GM18508 (cell line): ENCODE data around the gene UPK3BL1.
"Not testable (repeated sequence)": the region's sequence is repeated elsewhere in the genome, so short reads cannot be mapped to it uniquely, and the experiment has no call there.

ENCODE experiments used
- ATAC-seq: cut with Tn5 transposase; IDR thresholded peaks from one replicate; pipeline ENCODE4 v1.9.1; 2021; ENCODE audit warnings: moderate number of reproducible peaks; ENCODE audit not compliant: insufficient read depth, unreplicated experiment

Gene UPK3BL1

DNA sequence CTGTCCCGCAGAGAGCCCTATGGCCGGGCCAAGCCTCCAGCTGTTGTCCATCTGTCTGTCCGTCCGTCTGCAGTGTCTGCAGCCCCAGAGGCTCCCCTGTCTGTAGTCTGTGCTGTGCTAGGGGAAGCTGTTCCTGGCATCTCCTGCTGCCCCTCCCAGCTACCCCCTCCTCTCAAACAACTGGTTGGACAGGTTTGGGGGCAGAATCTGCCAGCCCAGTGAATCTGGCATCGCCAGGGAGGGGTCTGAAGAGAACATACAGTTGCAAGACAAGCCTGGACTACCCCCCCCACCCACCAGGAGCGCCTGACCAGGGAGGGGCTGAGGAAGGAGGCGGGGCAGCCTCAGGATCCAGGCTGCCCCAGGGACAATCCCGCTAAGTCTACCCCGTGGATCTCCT lies at the start of gene UPK3BL1:
TSS of gene UPK3BL1 (minus strand) at position 101 of the 400 bp plus-strand sequence. CDS start at position 51, 50 bp downstream.
- ATAC-seq, result not testable (repeated sequence)

DNA sequence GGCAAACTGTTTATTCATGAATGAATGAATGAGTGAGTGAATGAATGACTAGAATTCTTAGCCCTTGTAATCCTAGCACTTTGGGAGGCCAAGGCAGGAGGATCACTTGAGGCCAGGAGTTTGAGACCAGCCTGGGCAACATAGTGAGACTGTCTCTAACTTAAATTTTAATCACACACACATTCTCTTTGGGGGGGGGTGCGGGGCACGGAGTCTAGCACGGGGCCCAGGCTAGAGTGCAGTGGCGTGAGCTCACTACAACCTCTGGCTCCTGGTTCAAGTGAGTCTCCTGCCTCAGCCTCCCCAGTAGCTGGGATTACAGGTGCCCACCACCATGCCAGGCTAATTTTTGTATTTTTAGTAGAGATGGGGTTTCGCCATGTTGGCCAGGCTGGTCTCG lies 48.0 kb upstream of the UPK3BL1 start:
- not testable (repeated sequence) for ATAC-seq

DNA sequence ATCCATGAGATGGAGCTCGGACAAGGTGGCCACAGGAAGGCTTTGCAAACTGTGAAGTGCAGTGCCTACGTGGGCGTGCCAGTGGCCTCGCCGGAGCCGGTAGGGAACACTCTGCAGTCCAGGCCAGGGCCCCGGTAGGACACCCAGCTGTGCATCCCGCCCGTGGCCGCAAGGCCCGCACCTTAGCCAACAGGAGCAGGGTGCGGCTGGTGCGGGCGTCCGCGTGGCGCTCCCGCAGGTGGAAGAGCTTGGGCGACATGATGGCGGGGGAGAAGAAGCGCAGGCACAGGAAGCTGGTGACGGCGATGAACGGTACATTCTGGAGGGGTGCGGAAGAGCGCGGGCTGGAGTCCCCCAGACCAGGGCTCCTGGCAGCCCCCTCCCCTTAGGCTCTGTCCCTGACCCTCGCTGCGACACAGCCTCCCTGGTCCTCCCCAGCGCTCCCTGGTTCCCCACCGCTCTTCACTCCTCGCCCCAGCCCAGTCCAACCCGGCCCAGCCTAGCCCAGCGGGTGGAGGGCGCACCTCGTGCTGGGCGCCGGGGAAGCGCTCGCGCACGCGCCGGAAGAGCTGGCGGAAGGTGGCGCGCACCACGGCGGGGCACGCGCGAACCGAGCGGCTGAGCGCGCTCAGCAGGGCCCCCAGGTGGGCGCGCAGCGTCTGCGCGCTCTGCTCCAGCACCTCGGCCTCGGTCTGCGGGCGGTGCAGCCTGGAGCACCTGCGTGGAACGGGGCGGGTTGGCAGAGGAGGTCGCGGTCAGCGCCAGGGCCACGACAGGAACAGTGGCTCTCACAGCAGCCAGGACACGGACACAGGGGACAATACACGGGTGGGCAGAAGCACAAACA lies 47.1 kb upstream of the UPK3BL1 start:
- not testable (repeated sequence) for ATAC-seq

GRCh38 chr7:102688299-102689036 lies 45.9 kb upstream of the UPK3BL1 start:
- not testable (repeated sequence) for ATAC-seq

GRCh38 chr7:102682560-102682959 lies 40.0 kb upstream of the UPK3BL1 start:
- ATAC-seq, result not testable (repeated sequence)

GRCh38 chr7:102680780-102681179 lies 38.2 kb upstream of the UPK3BL1 start:
- not testable (repeated sequence) for ATAC-seq

GRCh38 chr7:102675545-102675944 lies 33.0 kb upstream of the UPK3BL1 start:
- ATAC-seq, result not testable (repeated sequence)

- not testable (repeated sequence) for ATAC-seq
Measured at GRCh38 chr7:102673447-102674067, 31.0 kb upstream of the UPK3BL1 start.

DNA sequence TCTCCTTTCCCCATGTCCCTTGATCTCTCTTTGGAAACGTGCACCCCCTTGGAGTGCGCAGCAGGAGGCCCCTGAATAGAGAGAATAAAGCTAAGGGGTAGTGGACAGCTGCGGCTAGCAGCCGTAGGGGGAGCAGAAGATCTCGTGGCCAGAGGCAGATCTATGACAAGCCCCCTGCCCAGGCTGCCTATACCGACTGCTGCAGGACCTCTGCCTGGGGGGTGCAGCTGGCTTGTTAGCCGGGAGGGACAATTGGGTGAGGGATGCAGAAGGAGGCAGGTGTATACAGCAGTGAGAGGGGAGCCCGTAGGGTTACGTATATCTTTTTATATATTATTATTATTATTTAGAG lies 29.3 kb upstream of the UPK3BL1 start:
- not testable (repeated sequence) for ATAC-seq

GRCh38 chr7:102671166-102671955 lies 28.8 kb upstream of the UPK3BL1 start, which contains the start of gene POLR2J2:
Gene POLR2J2 (minus strand): TSS chr7:102671663. CDS start chr7:102671601, 62 bp downstream.
- not testable (repeated sequence) for ATAC-seq

- ATAC-seq, result not testable (repeated sequence)
Measured at GRCh38 chr7:102667523-102667922, 24.9 kb upstream of the UPK3BL1 start.

DNA sequence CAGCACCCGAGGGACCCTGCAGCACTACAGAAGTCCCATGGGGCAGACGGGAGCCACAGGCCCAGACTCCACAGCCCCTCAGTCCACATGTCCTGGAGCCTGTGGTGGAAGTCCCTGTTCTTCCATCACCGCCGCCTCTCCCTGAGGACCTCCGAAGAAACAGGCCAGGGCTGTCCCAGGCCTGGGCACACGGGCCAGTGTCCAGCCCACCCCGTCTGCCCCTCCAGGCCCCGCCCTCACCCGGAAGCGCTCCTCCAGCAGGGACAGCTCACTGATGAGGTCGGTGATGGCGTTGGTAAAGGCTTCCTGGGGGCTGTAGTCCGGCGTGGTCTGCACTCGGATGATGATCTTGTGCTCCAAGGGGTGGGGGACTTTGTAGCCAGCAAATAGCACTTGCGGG lies 24.3 kb upstream of the UPK3BL1 start:
- not testable (repeated sequence) for ATAC-seq

DNA sequence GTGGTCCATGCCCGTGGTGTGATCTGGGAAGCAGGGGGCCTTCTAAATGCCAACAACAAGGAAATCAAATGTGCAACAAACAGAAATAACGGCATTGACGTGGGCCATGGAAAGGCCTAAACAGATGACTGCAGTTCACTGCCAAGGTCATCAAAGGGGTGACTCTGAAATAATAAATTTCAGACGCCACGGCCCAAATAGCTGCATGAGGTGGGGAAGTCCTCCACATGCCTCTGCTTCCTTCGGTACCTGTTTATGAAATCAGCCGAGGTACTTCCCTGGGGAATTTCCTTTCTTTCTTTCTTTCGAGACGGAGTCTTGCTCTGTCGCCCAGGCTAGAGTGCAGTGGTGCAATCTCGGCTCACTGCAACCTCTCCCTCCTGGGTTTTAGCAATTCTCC lies 22.2 kb upstream of the UPK3BL1 start:
- not testable (repeated sequence) for ATAC-seq

GRCh38 chr7:102649924-102650323 lies 7.3 kb upstream of the UPK3BL1 start, which contains the start of gene SPDYE2B:
Gene SPDYE2B (plus strand): TSS chr7:102650319. CDS start chr7:102652349, 2,030 bp downstream.
- ATAC-seq, result not testable (repeated sequence)

DNA sequence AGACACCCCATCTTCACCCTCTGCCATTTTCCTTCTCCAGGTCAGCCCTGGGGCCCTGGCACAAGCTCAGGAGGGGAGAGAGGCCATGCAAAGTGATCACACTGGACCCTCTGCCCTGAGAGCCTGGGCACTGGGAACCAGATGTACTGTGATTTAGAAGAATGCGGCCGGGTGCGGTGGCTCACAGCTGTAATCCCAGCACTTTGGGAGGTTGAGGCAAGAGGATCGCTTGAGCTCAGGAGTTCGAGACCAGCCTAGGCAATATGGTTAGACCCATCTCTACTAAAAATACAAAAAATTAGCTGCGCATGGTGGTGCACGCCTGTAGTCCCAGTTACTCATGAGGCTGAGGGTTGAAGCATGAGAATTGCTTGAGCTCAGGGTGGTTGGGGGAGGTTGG lies 5.2 kb upstream of the UPK3BL1 start:
- ATAC-seq, result not testable (repeated sequence)

DNA sequence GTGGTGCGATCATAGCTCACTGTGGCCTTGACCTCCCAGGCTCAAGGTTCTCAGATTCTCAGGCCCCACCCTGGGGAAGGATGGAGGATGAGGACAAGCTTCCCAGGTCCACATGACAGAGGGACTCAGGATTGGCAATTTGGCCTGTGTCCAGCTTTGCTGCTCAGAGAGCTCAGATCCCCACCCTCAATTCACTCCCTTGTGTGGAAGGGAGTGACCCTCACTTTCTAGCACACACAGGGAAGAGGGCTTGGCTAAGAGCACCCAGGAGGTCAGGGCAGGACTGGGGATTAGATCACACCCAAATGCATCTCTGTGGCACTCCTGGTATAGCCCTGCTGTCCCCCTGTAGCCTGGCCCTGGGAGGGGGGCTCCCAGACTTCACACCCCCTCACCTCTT lies 813 bp upstream of the UPK3BL1 start:
- not testable (repeated sequence) for ATAC-seq

DNA sequence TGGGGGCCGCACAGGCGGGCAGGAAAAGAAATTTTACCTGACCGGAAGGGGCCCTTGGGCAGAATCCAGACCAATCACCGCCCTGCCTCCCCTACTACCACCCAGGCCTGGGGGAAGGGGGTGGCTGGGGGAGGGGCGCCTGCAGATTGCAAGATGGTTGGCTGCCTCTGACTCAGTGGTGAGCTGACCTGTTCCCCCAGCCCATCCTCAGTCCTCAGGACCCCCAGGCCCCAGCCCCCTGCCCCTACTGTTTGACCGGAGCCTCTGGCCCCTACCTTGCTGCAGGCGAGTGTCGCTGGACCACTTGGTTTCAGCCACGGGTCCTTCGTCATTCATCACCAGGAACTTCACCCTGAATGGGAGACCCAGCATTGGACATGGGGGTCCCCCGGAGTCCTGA lies 3.7 kb downstream of the UPK3BL1 start:
- not testable (repeated sequence) for ATAC-seq

DNA sequence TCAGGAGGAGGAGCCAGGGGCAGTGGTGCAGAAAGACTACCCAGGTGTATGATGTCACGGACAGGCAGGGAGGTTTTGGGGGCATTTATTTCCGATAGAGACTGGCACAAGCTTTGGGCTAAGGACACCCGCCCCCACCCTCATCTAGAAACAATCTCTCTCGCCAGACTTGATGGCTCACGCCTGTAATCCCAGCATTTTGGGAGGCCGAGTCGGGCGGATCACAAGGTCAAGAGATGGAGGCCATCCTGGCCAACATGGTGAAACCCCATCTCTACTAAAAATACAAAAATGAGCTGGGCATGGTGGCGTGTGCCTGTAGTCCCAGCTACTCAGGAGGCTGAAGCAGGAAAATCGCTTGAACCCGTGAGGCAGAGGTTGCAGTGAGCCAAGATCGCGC lies 5.6 kb downstream of the UPK3BL1 start:
- not testable (repeated sequence) for ATAC-seq

DNA sequence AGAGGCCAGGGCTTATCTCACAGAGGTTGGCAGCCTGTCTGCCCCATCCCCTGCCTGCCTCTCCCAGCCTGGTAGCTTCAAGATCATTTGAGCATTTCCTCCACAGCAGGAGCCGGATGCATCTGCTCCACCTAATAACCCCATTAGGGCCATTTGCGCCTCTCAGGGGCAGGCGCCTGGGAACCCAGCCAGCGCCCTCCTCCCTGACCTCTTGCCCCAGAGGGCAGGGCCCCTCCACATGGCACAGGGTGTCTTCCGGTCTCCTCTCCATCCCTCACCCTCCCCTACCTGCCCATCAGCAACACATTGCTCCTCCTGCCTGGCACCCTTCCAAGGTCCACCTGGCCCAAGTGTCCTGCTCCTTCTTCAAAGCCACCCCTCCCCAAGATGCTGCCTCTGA lies 7.2 kb downstream of the UPK3BL1 start:
- ATAC-seq, result not testable (repeated sequence)

- ATAC-seq, result not testable (repeated sequence)
Measured at GRCh38 chr7:102634299-102634698, 8.3 kb downstream of the UPK3BL1 start.
